ENCODE results near the gene PLCG2.

Gene PLCG2

GRCh38 chr16:81780350-81780749, 1.3 kb downstream of the PLCG2 start:
- Histone ChIP-seq H3K36me3 (ENCODE audit: insufficient read depth, low read length) (no peaks in the 10 kb centered on the region), H3K27ac (no peak overlapping the region), H3K4me3 (0 out of 2 replicates have a peak overlapping the region, but pooled peaks have one; percentile 76), H3K9ac (ENCODE audit: insufficient read length) (no peak overlapping the region), H3K9me3 (ENCODE audit: low read depth, low read length) (no peaks in the 10 kb centered on the region)
- TF ChIP-seq EZH2 (IDR thresholded peaks at IDR 0.05) = no peak
- no peak for TF ChIP-seq FOXP2 (optimal IDR thresholded peaks at IDR 0.05; ENCODE audit: control extremely low read depth, extremely low read length, insufficient read depth)
- no peak for TF ChIP-seq POLR2AphosphoS5 (IDR thresholded peaks at IDR 0.05; ENCODE audit: borderline replicate concordance, low read depth, low read length)
- DNase-seq (ENCODE audit: low read depth, low spot score) = no peak

GRCh38 chr16:81782236-81782635, 3.1 kb downstream of the PLCG2 start:
- TF ChIP-seq FOXP2 (optimal IDR thresholded peaks at IDR 0.05; ENCODE audit: control extremely low read depth, extremely low read length, insufficient read depth) = no peak
- TF ChIP-seq POLR2AphosphoS5 (IDR thresholded peaks at IDR 0.05; ENCODE audit: borderline replicate concordance, low read depth, low read length) = no peak
- no peak for TF ChIP-seq EZH2 (IDR thresholded peaks at IDR 0.05)
- Histone ChIP-seq H3K9ac (ENCODE audit: insufficient read length) (no peak overlapping the region), H3K27ac (no peak overlapping the region), H3K4me3 (no peak overlapping the region), H3K36me3 (ENCODE audit: insufficient read depth, low read length) (no peaks in the 10 kb centered on the region), H3K9me3 (ENCODE audit: low read depth, low read length) (no peaks in the 10 kb centered on the region)
- no peak for DNase-seq (ENCODE audit: low read depth, low spot score)

GRCh38 chr16:81784072-81784795, 5.1 kb downstream of the PLCG2 start:
- no peak overlapping the region for H3K27ac ChIP-seq
- no peak overlapping the region for H3K9ac ChIP-seq (ENCODE audit: insufficient read length)
- TF ChIP-seq FOXP2 (optimal IDR thresholded peaks at IDR 0.05; ENCODE audit: control extremely low read depth, extremely low read length, insufficient read depth) = no peak
- TF ChIP-seq EZH2 (IDR thresholded peaks at IDR 0.05) = no peak
- no peak for TF ChIP-seq POLR2AphosphoS5 (IDR thresholded peaks at IDR 0.05; ENCODE audit: borderline replicate concordance, low read depth, low read length)
- H3K9me3 ChIP-seq (ENCODE audit: low read depth, low read length) = no peaks in the 10 kb centered on the region
- no peaks in the 10 kb centered on the region for H3K36me3 ChIP-seq (ENCODE audit: insufficient read depth, low read length)
- no peak for DNase-seq (ENCODE audit: low read depth, low spot score)
- H3K4me3 ChIP-seq = no peak overlapping the region

GRCh38 chr16:81785138-81785924, 6.2 kb downstream of the PLCG2 start:
- Histone ChIP-seq H3K4me3 (no peak overlapping the region), H3K9ac (ENCODE audit: insufficient read length) (no peak overlapping the region)
- TF ChIP-seq FOXP2 (optimal IDR thresholded peaks at IDR 0.05; ENCODE audit: control extremely low read depth, extremely low read length, insufficient read depth) (no peak), EZH2 (IDR thresholded peaks at IDR 0.05) (no peak), POLR2AphosphoS5 (IDR thresholded peaks at IDR 0.05; ENCODE audit: borderline replicate concordance, low read depth, low read length) (no peak)

GRCh38 chr16:81786321-81786720, 7.2 kb downstream of the PLCG2 start:
- Histone ChIP-seq H3K4me3 (no peak overlapping the region), H3K27ac (no peak overlapping the region), H3K9ac (ENCODE audit: insufficient read length) (no peak overlapping the region), H3K36me3 (ENCODE audit: insufficient read depth, low read length) (no peaks in the 10 kb centered on the region), H3K9me3 (ENCODE audit: low read depth, low read length) (no peaks in the 10 kb centered on the region)
- DNase-seq (ENCODE audit: low read depth, low spot score) = no peak
- TF ChIP-seq FOXP2 (optimal IDR thresholded peaks at IDR 0.05; ENCODE audit: control extremely low read depth, extremely low read length, insufficient read depth) (no peak), EZH2 (IDR thresholded peaks at IDR 0.05) (no peak), POLR2AphosphoS5 (IDR thresholded peaks at IDR 0.05; ENCODE audit: borderline replicate concordance, low read depth, low read length) (no peak)

More at GRCh38 chr16:81785138-81785924, 6.2 kb downstream of the PLCG2 start:
- Histone ChIP-seq H3K36me3 (ENCODE audit: insufficient read depth, low read length) (no peaks in the 10 kb centered on the region), H3K27ac (no peak overlapping the region), H3K9me3 (ENCODE audit: low read depth, low read length) (no peaks in the 10 kb centered on the region)
- no peak for DNase-seq (ENCODE audit: low read depth, low spot score)

- DNase-seq (ENCODE audit: low read depth, low spot score) = no peak
- Histone ChIP-seq H3K9me3 (ENCODE audit: low read depth, low read length) (no peaks in the 10 kb centered on the region), H3K36me3 (ENCODE audit: insufficient read depth, low read length) (no peaks in the 10 kb centered on the region), H3K4me3 (no peak overlapping the region), H3K9ac (ENCODE audit: insufficient read length) (no peak overlapping the region), H3K27ac (no peak overlapping the region)
- TF ChIP-seq POLR2AphosphoS5 (IDR thresholded peaks at IDR 0.05; ENCODE audit: borderline replicate concordance, low read depth, low read length) (no peak), EZH2 (IDR thresholded peaks at IDR 0.05) (no peak), FOXP2 (optimal IDR thresholded peaks at IDR 0.05; ENCODE audit: control extremely low read depth, extremely low read length, insufficient read depth) (no peak)
Observed at GRCh38 chr16:81786868-81787267, 7.8 kb downstream of the PLCG2 start.

GRCh38 chr16:81787659-81788058, 8.6 kb downstream of the PLCG2 start:
- H3K4me3 ChIP-seq = no peak overlapping the region
- H3K36me3 ChIP-seq (ENCODE audit: insufficient read depth, low read length) = no peaks in the 10 kb centered on the region
- no peak overlapping the region for H3K9ac ChIP-seq (ENCODE audit: insufficient read length)
- no peak overlapping the region for H3K27ac ChIP-seq
- no peak for DNase-seq (ENCODE audit: low read depth, low spot score)
- H3K9me3 ChIP-seq (ENCODE audit: low read depth, low read length) = no peaks in the 10 kb centered on the region
- no peak for TF ChIP-seq POLR2AphosphoS5 (IDR thresholded peaks at IDR 0.05; ENCODE audit: borderline replicate concordance, low read depth, low read length)
- TF ChIP-seq EZH2 (IDR thresholded peaks at IDR 0.05) = no peak
- TF ChIP-seq FOXP2 (optimal IDR thresholded peaks at IDR 0.05; ENCODE audit: control extremely low read depth, extremely low read length, insufficient read depth) = no peak

GRCh38 chr16:81790277-81790676, 11.2 kb downstream of the PLCG2 start:
- no peaks in the 10 kb centered on the region for H3K36me3 ChIP-seq (ENCODE audit: insufficient read depth, low read length)
- no peak for DNase-seq (ENCODE audit: low read depth, low spot score)
- H3K9me3 ChIP-seq (ENCODE audit: low read depth, low read length) = no peaks in the 10 kb centered on the region
- no peak overlapping the region for H3K4me3 ChIP-seq
- no peak overlapping the region for H3K27ac ChIP-seq
- TF ChIP-seq EZH2 (IDR thresholded peaks at IDR 0.05) (no peak), FOXP2 (optimal IDR thresholded peaks at IDR 0.05; ENCODE audit: control extremely low read depth, extremely low read length, insufficient read depth) (no peak), POLR2AphosphoS5 (IDR thresholded peaks at IDR 0.05; ENCODE audit: borderline replicate concordance, low read depth, low read length) (no peak)
- H3K9ac ChIP-seq (ENCODE audit: insufficient read length) = no peak overlapping the region

Data from SK-N-MC (cell line).